ENCODE data around the gene LACC1.

- TF ChIP-seq, protein P1, sequence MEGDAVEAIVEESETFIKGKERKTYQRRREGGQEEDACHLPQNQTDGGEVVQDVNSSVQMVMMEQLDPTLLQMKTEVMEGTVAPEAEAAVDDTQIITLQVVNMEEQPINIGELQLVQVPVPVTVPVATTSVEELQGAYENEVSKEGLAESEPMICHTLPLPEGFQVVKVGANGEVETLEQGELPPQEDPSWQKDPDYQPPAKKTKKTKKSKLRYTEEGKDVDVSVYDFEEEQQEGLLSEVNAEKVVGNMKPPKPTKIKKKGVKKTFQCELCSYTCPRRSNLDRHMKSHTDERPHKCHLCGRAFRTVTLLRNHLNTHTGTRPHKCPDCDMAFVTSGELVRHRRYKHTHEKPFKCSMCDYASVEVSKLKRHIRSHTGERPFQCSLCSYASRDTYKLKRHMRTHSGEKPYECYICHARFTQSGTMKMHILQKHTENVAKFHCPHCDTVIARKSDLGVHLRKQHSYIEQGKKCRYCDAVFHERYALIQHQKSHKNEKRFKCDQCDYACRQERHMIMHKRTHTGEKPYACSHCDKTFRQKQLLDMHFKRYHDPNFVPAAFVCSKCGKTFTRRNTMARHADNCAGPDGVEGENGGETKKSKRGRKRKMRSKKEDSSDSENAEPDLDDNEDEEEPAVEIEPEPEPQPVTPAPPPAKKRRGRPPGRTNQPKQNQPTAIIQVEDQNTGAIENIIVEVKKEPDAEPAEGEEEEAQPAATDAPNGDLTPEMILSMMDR (conservative IDR thresholded peaks at IDR 0.05; ENCODE audit: low read depth, low read length): no peak
- no peak for TF ChIP-seq EZH2 (IDR thresholded peaks at IDR 0.05; ENCODE audit: borderline replicate concordance, low read depth, low read length, poor library complexity, severe bottlenecking)
These were observed 59.4 kb downstream of the LACC1 start for GRCh38 chr13:43939086-43939485.

All from A673 (cell line).